GM23338 (cell line): ENCODE data around the gene AMELX. TPM values are rescaled to one million over a fixed set of nuclear protein-coding genes. Genes with fewer than 3 reads are reported as not detected.

Experiments used
- ATAC-seq: fragments of 200-7000 bp; cut with Tn5 transposase; 3 replicates; pipeline ENCODE4 v1.9.1; 2020
- DNase-seq: peaks from one replicate; pipeline ENCODE4 v3.0.0-alpha.2; 2015; ENCODE audit warnings: low spot score
- H2AFZ ChIP-seq: fragments of 200-600 bp; sonication (generic); 2 replicates; pipeline ENCODE4 v1.8.0; 2016; ENCODE audit warnings: antibody characterized with exemption, mild to moderate bottlenecking, moderate library complexity
- H3F3A ChIP-seq: fragments of 200-600 bp; sonication (generic); replicated peaks from 2 replicates; pipeline ENCODE4 v1.8.0; 2017; ENCODE audit warnings: antibody characterized with exemption, mixed run types, low read depth
- H3K27ac ChIP-seq: fragments of 200-600 bp; sonication (generic); 2 replicates; pipeline ENCODE4 v1.6.1; 2016; ENCODE audit warnings: low read depth
- H3K27me3 ChIP-seq: fragments of 200-600 bp; sonication (generic); 2 replicates; pipeline ENCODE4 v1.8.0; 2016; ENCODE audit warnings: mild to moderate bottlenecking, mixed run types, moderate library complexity; ENCODE audit not compliant: insufficient read depth
- H3K36me3 ChIP-seq: fragments of 200-600 bp; sonication (generic); 2 replicates; pipeline ENCODE4 v1.8.0; 2016; ENCODE audit warnings: mild to moderate bottlenecking; ENCODE audit not compliant: insufficient read depth
- H3K4me1 ChIP-seq: fragments of 200-600 bp; sonication (generic); 2 replicates; pipeline ENCODE4 v1.8.0; 2016; ENCODE audit warnings: mild to moderate bottlenecking, moderate library complexity; ENCODE audit not compliant: insufficient read depth
- H3K4me2 ChIP-seq: fragments of 200-600 bp; sonication (generic); 2 replicates; pipeline ENCODE4 v1.7.1; 2017; ENCODE audit warnings: mixed run types
- H3K4me3 ChIP-seq: fragments of 200-600 bp; sonication (generic); 2 replicates; pipeline ENCODE4 v1.6.1; 2016; ENCODE audit warnings: mixed run types
- H3K79me2 ChIP-seq: fragments of 200-600 bp; sonication (generic); replicated peaks from 2 replicates; pipeline ENCODE4 v1.8.0; 2017; ENCODE audit warnings: mild to moderate bottlenecking; ENCODE audit not compliant: insufficient read depth
- H3K9me2 ChIP-seq: fragments of 200-600 bp; sonication (generic); 2 replicates; pipeline ENCODE4 v1.8.0; 2017; ENCODE audit not compliant: insufficient read depth
- H4K20me1 ChIP-seq: fragments of 200-600 bp; sonication (generic); replicated peaks from 2 replicates; pipeline ENCODE4 v1.8.0; 2017; ENCODE audit warnings: mild to moderate bottlenecking; ENCODE audit not compliant: insufficient read depth
- H3K27ac Mint-ChIP-seq: 2 replicates; pipeline ENCODE4 v1.8.0; 2020; ENCODE audit warnings: inconsistent platforms, mild to moderate bottlenecking, moderate library complexity, mixed read lengths
- H3K27me3 Mint-ChIP-seq: 3 replicates; pipeline ENCODE4 v1.8.0; 2022; ENCODE audit warnings: low read depth, mild to moderate bottlenecking, moderate library complexity, mixed read lengths, inconsistent platforms; ENCODE audit not compliant: insufficient read depth, poor library complexity
- H3K36me3 Mint-ChIP-seq: 3 replicates; pipeline ENCODE4 v1.8.0; 2021; ENCODE audit warnings: low read depth, mild to moderate bottlenecking, inconsistent platforms, moderate library complexity, mixed read lengths
- H3K4me1 Mint-ChIP-seq: 3 replicates; pipeline ENCODE4 v1.8.0; 2020; ENCODE audit warnings: mild to moderate bottlenecking, inconsistent platforms, mixed read lengths
- H3K4me3 Mint-ChIP-seq: 3 replicates; pipeline ENCODE4 v1.8.0; 2021; ENCODE audit warnings: moderate library complexity, mild to moderate bottlenecking, inconsistent platforms, mixed read lengths
- H3K9me3 Mint-ChIP-seq: 3 replicates; pipeline ENCODE4 v1.8.0; 2020; ENCODE audit warnings: moderate library complexity, mild to moderate bottlenecking, inconsistent platforms, mixed read lengths
- EZH2phosphoT487 ChIP-seq: fragments of 200-600 bp; sonication (generic); IDR thresholded peaks from one replicate; pipeline ENCODE4 v1.8.1; 2018; ENCODE audit warnings: antibody characterized with exemption; ENCODE audit not compliant: unreplicated experiment
- JUNB ChIP-seq: IDR thresholded peaks from one replicate; pipeline ENCODE4 v1.6.1; 2016; ENCODE audit warnings: antibody characterized with exemption; ENCODE audit not compliant: unreplicated experiment
- POLR2AphosphoS5 ChIP-seq: IDR thresholded peaks from 2 replicates; pipeline ENCODE4 v1.6.1; 2016; ENCODE audit warnings: antibody characterized with exemption, low read depth
- STAT1 ChIP-seq: IDR thresholded peaks from one replicate; pipeline ENCODE4 v1.6.1; 2016; ENCODE audit warnings: antibody characterized with exemption; ENCODE audit not compliant: unreplicated experiment
- ZNF331 ChIP-seq: fragments of 250-450 bp; sonication (Bioruptor Pico); IDR thresholded peaks from 2 replicates; pipeline ENCODE4 v1.5.0; 2020; ENCODE audit warnings: low read depth, mild to moderate bottlenecking, moderate library complexity
- polyA plus RNA-seq: library from polyadenylated mRNA; unstranded; fragments of >200 nt; fragmentation: Nextera tagmentation; extraction: Ambion mirVana; gene quantifications from 2 replicates; pipeline ENCODE4 v1.2.1, GENCODE V29; 2016
- total RNA-seq: library from RNA; depleted of rRNA; stranded (reverse); fragments of >200 nt; shearing (Covaris generic); gene quantifications from 2 replicates; pipeline ENCODE4 v1.2.3, GENCODE V29; 2014
- TF ChIP-seq, protein P1 (sequence below): IDR thresholded peaks from one replicate; pipeline ENCODE4 v1.6.1; 2018; ENCODE audit warnings: antibody characterized with exemption; ENCODE audit not compliant: unreplicated experiment
- TF ChIP-seq, protein P2 (sequence below), 2 experiments: fragments of 200-600 bp in 1 of 2; sonication (generic) in 1 of 2; conservative IDR thresholded peaks; 2 replicates each; pipeline versions ENCODE4 v1.5.1 to v1.6.1; 2016 to 2017; ENCODE audit warnings: antibody characterized with exemption in 2 of 2, low read depth in 2 of 2, mild to moderate bottlenecking in 2 of 2, moderate library complexity in 1 of 2

AMELX gene
- total and polyA plus RNA-seq, 2 experiments from 2014 or later, result not detected

DNA sequence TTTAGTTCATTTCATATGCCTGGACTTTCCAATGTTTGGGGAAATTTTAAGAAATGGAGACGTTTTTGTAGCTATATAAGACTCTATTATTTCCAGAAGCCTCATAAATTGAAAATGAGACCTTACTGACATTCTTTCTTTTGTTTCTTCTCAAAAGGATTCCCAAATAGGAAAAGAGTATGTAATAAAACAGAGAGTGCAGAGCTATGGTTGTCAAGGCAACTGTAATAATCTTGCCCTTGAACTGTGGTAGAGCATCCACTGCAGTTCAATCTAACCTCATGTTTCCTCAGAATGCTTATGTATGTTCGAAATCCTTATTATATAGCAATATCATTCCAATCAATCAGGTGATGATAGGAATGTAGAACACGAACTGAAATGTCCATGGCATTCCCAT lies 54.1 kb downstream of the AMELX start (continued):
- TF ChIP-seq, protein P1, sequence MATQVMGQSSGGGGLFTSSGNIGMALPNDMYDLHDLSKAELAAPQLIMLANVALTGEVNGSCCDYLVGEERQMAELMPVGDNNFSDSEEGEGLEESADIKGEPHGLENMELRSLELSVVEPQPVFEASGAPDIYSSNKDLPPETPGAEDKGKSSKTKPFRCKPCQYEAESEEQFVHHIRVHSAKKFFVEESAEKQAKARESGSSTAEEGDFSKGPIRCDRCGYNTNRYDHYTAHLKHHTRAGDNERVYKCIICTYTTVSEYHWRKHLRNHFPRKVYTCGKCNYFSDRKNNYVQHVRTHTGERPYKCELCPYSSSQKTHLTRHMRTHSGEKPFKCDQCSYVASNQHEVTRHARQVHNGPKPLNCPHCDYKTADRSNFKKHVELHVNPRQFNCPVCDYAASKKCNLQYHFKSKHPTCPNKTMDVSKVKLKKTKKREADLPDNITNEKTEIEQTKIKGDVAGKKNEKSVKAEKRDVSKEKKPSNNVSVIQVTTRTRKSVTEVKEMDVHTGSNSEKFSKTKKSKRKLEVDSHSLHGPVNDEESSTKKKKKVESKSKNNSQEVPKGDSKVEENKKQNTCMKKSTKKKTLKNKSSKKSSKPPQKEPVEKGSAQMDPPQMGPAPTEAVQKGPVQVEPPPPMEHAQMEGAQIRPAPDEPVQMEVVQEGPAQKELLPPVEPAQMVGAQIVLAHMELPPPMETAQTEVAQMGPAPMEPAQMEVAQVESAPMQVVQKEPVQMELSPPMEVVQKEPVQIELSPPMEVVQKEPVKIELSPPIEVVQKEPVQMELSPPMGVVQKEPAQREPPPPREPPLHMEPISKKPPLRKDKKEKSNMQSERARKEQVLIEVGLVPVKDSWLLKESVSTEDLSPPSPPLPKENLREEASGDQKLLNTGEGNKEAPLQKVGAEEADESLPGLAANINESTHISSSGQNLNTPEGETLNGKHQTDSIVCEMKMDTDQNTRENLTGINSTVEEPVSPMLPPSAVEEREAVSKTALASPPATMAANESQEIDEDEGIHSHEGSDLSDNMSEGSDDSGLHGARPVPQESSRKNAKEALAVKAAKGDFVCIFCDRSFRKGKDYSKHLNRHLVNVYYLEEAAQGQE, result no peak
- TF ChIP-seq STAT1, result no peak
- TF ChIP-seq, protein P2, sequence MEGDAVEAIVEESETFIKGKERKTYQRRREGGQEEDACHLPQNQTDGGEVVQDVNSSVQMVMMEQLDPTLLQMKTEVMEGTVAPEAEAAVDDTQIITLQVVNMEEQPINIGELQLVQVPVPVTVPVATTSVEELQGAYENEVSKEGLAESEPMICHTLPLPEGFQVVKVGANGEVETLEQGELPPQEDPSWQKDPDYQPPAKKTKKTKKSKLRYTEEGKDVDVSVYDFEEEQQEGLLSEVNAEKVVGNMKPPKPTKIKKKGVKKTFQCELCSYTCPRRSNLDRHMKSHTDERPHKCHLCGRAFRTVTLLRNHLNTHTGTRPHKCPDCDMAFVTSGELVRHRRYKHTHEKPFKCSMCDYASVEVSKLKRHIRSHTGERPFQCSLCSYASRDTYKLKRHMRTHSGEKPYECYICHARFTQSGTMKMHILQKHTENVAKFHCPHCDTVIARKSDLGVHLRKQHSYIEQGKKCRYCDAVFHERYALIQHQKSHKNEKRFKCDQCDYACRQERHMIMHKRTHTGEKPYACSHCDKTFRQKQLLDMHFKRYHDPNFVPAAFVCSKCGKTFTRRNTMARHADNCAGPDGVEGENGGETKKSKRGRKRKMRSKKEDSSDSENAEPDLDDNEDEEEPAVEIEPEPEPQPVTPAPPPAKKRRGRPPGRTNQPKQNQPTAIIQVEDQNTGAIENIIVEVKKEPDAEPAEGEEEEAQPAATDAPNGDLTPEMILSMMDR (conservative IDR thresholded peaks at IDR 0.05; ENCODE audit: low read depth in 2 of 2), result no peak
- TF ChIP-seq JUNB, result no peak
- no peak for TF ChIP-seq ZNF331 (CRISPR knock-in tag)
- TF ChIP-seq EZH2phosphoT487, result no peak

DNA sequence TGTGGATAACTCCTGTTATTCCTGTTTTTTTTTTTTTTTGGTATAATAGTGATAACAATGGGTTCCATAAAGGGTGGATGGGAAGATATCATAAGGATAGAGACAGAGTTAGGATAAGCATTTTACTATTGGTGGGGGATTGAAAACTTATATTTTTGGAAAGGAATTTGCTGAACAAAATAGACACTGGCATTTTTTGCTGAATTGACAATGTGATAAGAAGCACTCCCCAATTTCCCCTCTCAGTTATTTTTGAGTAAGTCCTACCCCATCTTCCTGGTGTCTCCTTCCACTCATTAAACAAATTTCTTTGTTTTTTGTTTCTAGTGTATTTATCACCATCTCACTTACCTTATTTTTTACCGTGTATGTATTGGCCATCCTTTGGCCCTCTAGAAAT lies 55.8 kb downstream of the AMELX start:
- no peaks in the 10 kb centered on the region for H3K4me1 ChIP-seq
- H3K4me1 Mint-ChIP-seq, result peaks cover 8% of the 10 kb centered on the region; the same call in 2 of the 3 replicates
- no peak overlapping the region for H3K4me3 ChIP-seq
- no peaks in the 10 kb centered on the region for H3K27me3 ChIP-seq
- H3F3A ChIP-seq, result no peaks in the 10 kb centered on the region
- no peaks in the 10 kb centered on the region for H3K9me2 ChIP-seq
- no peak overlapping the region for H3K27ac ChIP-seq
- H3K27me3 Mint-ChIP-seq, result peaks cover 2% of the 10 kb centered on the region
- H2AFZ ChIP-seq, result no peak overlapping the region
- H3K9me3 Mint-ChIP-seq, result no peaks in the 10 kb centered on the region
- DNase-seq, result no peak
- no peaks in the 10 kb centered on the region for H3K79me2 ChIP-seq
- no peaks in the 10 kb centered on the region for H3K36me3 Mint-ChIP-seq
- H3K4me2 ChIP-seq, result no peak overlapping the region
- H3K27ac Mint-ChIP-seq, result no peak overlapping the region
- ATAC-seq, result no peak
- no peaks in the 10 kb centered on the region for H4K20me1 ChIP-seq
- no peak overlapping the region for H3K4me3 Mint-ChIP-seq
- no peaks in the 10 kb centered on the region for H3K36me3 ChIP-seq
- TF ChIP-seq ZNF331 (CRISPR knock-in tag) (no peak), POLR2AphosphoS5 (no peak)
- TF ChIP-seq, protein P1, result no peak
- TF ChIP-seq, protein P2 (conservative IDR thresholded peaks at IDR 0.05; ENCODE audit: low read depth in 2 of 2), result no peak
